ENCODE data around the gene ALG3.

GRCh38 chr3:184236636-184237035 is 12.1 kb downstream of the ALG3 start:
- TF ChIP-seq POLR2AphosphoS5 (IDR thresholded peaks at IDR 0.05; ENCODE audit: low read depth, low read length) (no peak), POLR2A (IDR thresholded peaks at IDR 0.05; ENCODE audit: low read depth, low read length) (no peak)
